Esophagus muscularis mucosa (tissue), 4 donors: ENCODE data around the gene SAMD4A. TPM values are rescaled to one million over a fixed set of nuclear protein-coding genes. Genes with fewer than 3 reads are reported as not detected.

Experiments
- DNase-seq: peaks from one replicate; pipeline ENCODE4 v3.0.0-alpha.2; 2017; ENCODE audit errors: extremely low spot score
- H3K27ac ChIP-seq, 4 donors: fragments of 200-600 bp; sonication (generic); replicated peaks in 1 of 4; 1 replicate in 3 of 4; 2 replicates in 1 of 4; pipeline ENCODE4 v1.5.1; 2016 to 2019; ENCODE audit warnings: mild to moderate bottlenecking in 1 of 4
- H3K27me3 ChIP-seq, 4 donors: fragments of 200-600 bp; sonication (generic); one replicate each; pipeline versions ENCODE4 v1.5.1 to v1.6.0; 2016 to 2019
- H3K36me3 ChIP-seq, 4 donors: fragments of 200-600 bp; sonication (generic); one replicate each; pipeline ENCODE4 v1.5.1; 2016 to 2019
- H3K4me1 ChIP-seq, 4 donors: fragments of 200-600 bp; sonication (generic); one replicate each; pipeline ENCODE4 v1.5.1; 2016 to 2019
- H3K4me3 ChIP-seq, 4 donors: fragments of 200-600 bp; sonication (generic); 1 replicate in 2 of 4; 2 replicates in 2 of 4; pipeline ENCODE4 v1.5.1; 2016 to 2019; ENCODE audit warnings: mild to moderate bottlenecking in 4 of 4, moderate library complexity in 1 of 4
- H3K9me3 ChIP-seq, 4 donors: fragments of 200-600 bp; sonication (generic); 1 replicate in 3 of 4; 2 replicates in 1 of 4; pipeline ENCODE4 v1.5.1; 2016 to 2019
- EP300 ChIP-seq: sonication (generic); formaldehyde crosslinking; IDR thresholded peaks from one replicate; pipeline ENCODE4 v1.6.1; 2017; ENCODE audit warnings: antibody characterized with exemption
- POLR2A ChIP-seq: fragments of 450-650 bp; IDR thresholded peaks from one replicate; pipeline ENCODE4 v1.6.1; 2017; ENCODE audit warnings: antibody characterized with exemption, moderate library complexity, mild to moderate bottlenecking, low read depth
- POLR2AphosphoS5 ChIP-seq, 2 donors: sonication (generic); formaldehyde crosslinking; IDR thresholded peaks; one replicate each; pipeline ENCODE4 v1.6.1; 2017; ENCODE audit warnings: antibody characterized with exemption in 2 of 2
- WGBS: methylation state at CpG from one replicate; pipeline ENCODE4 v1.1.5; 2018; 5-methylcytosine and 5-hydroxymethylcytosine counted together
- intact Hi-C: fragments of 100-400 bp; cut with DNase I; formaldehyde crosslinking; loops from one replicate; pipeline ENCODE4 v1.15.1; 2023
- total RNA-seq, 4 donors: library from RNA; depleted of rRNA; stranded (reverse); fragments of >200 nt; gene quantifications; one replicate each; pipeline versions ENCODE4 v1.1.0 to v1.2.1, GENCODE V29; 2016
- TF ChIP-seq, protein P1 (sequence below), 3 experiments: fragments of 200-600 bp in 2 of 3; fragments of 450-650 bp in 1 of 3; sonication (generic) in 2 of 3; IDR thresholded peaks; one replicate each; pipeline ENCODE4 v1.5.1; 2017 to 2019; ENCODE audit warnings: antibody characterized with exemption in 3 of 3, mild to moderate bottlenecking in 2 of 3, moderate library complexity in 1 of 3

SAMD4A gene
- total RNA-seq, 4 donors from 2014 or later: 76.8 to 123 (median 97.0) TPM

DNA sequence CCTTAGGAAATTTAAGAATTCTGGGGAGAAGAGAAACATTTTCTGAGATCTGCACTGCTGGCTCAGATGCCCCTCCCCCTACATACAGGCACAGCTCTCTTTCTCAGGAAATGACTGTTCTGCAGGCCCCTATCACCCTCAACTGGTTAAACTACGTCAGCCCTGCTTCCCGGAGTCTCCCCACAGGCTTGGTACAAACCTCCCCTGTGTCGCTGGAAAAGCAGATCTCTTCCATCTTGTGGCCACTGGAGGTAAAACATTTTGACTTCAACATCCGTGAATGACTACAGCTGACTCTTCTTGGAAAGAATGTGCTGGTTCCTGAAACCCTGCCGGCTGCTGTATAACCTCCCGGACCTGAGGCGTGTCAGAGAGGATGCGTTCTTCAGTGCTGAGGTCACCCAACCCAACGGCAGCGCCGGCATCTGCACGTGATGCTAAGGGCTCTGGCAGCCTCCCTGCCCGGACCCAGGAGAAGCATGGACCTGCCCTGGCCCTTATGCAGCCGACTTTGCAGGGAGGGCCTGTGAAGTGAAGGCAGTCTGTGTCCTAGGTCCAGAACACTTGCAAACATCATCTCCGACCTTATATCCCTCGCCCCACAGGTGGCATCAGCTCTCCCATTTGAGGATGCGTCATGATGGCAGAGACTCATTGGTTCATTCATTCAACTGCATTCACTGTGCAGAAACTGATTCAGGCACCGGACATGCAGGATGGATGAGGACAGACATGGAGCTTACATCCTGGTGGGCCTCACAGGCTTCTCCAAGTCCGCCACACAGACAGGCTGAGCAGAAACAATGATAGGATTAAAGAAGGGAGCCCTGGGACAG, 206.5 kb downstream of the SAMD4A start:
- DNase-seq: peak; percentile 96
- Histone ChIP-seq H3K27me3 (no peaks in the 10 kb centered on the region), H3K4me1 (peaks cover 46 to 71% (median 66%) of the 10 kb centered on the region in 4 donors), H3K36me3 (peaks cover 0 to 59% (median 33%) of the 10 kb centered on the region in 4 donors), H3K9me3 (no peaks in the 10 kb centered on the region), H3K4me3 (peak overlapping the region in 2 of 4 donors; percentile 9 to 20), H3K27ac (peak overlapping the region; percentile 86 to 92 (median 90))
- intact Hi-C loops: loop anchor here (1.0 to 2.0 kb wide), 2 partner anchors 83 to 209 kb away; no protein-coding TSS in a partner anchor
- TF ChIP-seq POLR2A (no peak), POLR2AphosphoS5 (IDR thresholded peaks at IDR 0.05) (peak; percentile 90 to 91), EP300 (peak; percentile 83)
- TF ChIP-seq, protein P1, sequence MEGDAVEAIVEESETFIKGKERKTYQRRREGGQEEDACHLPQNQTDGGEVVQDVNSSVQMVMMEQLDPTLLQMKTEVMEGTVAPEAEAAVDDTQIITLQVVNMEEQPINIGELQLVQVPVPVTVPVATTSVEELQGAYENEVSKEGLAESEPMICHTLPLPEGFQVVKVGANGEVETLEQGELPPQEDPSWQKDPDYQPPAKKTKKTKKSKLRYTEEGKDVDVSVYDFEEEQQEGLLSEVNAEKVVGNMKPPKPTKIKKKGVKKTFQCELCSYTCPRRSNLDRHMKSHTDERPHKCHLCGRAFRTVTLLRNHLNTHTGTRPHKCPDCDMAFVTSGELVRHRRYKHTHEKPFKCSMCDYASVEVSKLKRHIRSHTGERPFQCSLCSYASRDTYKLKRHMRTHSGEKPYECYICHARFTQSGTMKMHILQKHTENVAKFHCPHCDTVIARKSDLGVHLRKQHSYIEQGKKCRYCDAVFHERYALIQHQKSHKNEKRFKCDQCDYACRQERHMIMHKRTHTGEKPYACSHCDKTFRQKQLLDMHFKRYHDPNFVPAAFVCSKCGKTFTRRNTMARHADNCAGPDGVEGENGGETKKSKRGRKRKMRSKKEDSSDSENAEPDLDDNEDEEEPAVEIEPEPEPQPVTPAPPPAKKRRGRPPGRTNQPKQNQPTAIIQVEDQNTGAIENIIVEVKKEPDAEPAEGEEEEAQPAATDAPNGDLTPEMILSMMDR (IDR thresholded peaks at IDR 0.05): peak; percentile 68 to 78 (median 72)
- 13% methylated on average over 18 of the region's 19 CpGs for WGBS

DNA sequence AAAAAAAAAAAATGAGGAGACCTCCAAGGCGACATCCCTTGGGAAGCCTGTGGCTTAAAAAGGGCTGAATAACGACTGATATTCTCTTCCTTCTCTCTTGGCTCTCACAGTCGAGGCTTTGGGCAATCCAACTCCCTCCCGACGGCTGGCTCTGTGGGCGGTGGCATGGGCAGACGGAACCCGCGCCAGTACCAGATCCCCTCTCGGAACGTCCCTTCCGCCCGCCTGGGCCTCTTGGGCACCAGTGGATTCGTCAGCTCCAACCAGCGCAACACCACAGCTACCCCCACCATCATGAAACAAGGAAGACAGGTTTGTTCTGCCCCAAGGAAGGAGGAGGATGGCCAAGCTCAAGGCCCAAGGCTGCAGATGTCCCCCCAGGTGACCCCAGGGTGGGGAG, 207.9 kb downstream of the SAMD4A start:
- Histone ChIP-seq H3K27me3 (no peaks in the 10 kb centered on the region), H3K4me3 (no peak overlapping the region), H3K36me3 (peaks cover 6 to 59% (median 38%) of the 10 kb centered on the region in 4 donors), H3K9me3 (no peaks in the 10 kb centered on the region), H3K27ac (peak overlapping the region in 1 of 4 donors; percentile 39), H3K4me1 (peaks cover 51 to 67% (median 62%) of the 10 kb centered on the region in 4 donors)
- TF ChIP-seq POLR2A (no peak), EP300 (no peak), POLR2AphosphoS5 (IDR thresholded peaks at IDR 0.05) (no peak)
- TF ChIP-seq, protein P1 (IDR thresholded peaks at IDR 0.05): no peak
- intact Hi-C loops: loop anchor here (1.0 kb wide), 1 partner anchor 211 kb away; no protein-coding TSS in a partner anchor
- DNase-seq: no peak
- 88% methylated on average over 10 of the region's 15 CpGs for WGBS

DNA sequence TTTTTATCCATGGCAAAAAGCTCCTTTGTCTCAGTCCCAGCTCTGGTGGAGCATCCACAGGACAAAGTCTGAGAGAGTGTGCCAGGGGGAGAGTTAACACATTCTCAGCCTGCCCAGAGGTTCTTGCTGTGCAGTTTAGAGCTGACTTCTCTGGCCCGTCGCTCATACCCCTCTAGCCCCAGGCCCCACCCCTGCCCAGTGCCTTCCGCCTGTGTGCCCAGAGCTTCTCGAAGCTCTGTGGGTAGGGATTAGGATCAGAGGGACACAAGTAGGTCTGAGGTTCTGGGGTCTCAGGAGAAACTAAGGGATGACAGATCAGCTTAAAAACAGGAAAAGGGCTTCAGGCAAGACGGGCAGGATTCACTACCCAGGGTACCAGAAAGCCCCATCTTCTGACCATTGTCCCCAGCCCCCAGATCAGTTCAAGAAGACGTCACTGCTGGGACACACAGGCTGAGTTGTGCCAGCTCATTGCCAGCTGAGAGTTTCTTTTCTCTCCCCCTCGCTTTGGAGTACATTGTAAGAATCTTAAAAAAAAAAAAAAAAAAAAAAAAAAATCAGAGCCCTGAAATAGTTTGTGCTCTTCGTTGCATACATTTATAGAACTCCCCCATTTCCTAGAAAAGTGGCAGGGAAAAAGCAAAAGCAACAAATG, 208.7 kb downstream of the SAMD4A start:
- Histone ChIP-seq H3K27me3 (no peaks in the 10 kb centered on the region), H3K4me1 (peaks cover 51 to 59% (median 54%) of the 10 kb centered on the region in 4 donors), H3K4me3 (no peak overlapping the region), H3K27ac (peak overlapping the region in 2 of 4 donors; percentile 29 to 39), H3K9me3 (no peaks in the 10 kb centered on the region), H3K36me3 (peaks cover 13 to 59% (median 45%) of the 10 kb centered on the region in 4 donors)
- TF ChIP-seq EP300 (no peak), POLR2AphosphoS5 (IDR thresholded peaks at IDR 0.05) (no peak), POLR2A (no peak)
- TF ChIP-seq, protein P1 (IDR thresholded peaks at IDR 0.05): no peak
- DNase-seq: no peak
- WGBS: 74% methylated on average over 8 of the region's 8 CpGs
- intact Hi-C loops: no loop called here

DNA sequence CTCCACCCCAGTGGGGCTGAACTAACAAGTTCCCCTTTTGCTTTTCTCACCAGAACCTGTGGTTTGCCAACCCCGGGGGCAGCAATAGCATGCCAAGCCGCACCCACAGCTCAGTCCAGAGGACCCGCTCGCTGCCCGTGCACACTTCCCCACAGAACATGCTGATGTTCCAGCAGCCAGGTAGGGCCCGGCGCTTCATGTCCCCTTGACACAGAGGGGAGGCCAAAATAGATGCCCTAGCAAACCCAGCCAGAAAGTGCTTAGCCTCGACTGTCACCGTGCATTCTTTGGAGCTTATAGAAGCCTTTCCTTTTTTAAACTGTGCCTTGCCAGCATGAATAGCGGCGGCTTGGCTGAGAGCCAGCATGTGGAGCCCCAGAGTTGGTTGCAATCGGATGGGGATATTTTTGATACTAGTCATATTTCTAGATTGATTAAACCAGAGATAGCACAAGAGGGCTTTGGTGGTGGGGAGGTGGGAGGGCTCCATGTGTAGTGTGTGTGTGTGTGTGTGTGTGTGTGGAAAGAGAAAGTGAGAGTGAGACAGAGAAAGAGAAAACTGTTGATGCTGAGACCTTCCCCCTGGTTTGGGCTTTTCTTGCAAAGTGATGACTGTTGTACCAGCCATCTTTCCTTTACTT, 209.6 kb downstream of the SAMD4A start:
- TF ChIP-seq POLR2AphosphoS5 (IDR thresholded peaks at IDR 0.05) (no peak), POLR2A (no peak), EP300 (no peak)
- TF ChIP-seq, protein P1 (IDR thresholded peaks at IDR 0.05): no peak
- DNase-seq: no peak
- no peaks in the 10 kb centered on the region for H3K27me3 ChIP-seq
- peaks cover 43 to 52% (median 46%) of the 10 kb centered on the region in 4 donors for H3K4me1 ChIP-seq
- intact Hi-C loops: no loop called here
- H3K4me3 ChIP-seq: no peak overlapping the region
- H3K9me3 ChIP-seq: no peaks in the 10 kb centered on the region
- peaks cover 13 to 65% (median 54%) of the 10 kb centered on the region in 4 donors for H3K36me3 ChIP-seq
- WGBS: 37% methylated on average over 11 of the region's 12 CpGs
- peak overlapping the region in 3 of 4 donors; percentile 29 to 41 (median 33) for H3K27ac ChIP-seq
